GM12801 (cell line): ENCODE measurements around the gene KCNQ1OT1.

Experiments used
- CTCF ChIP-seq: IDR thresholded peaks from one replicate; pipeline ENCODE4 v1.5.1; 2011; ENCODE audit warnings: control low read depth; ENCODE audit not compliant: insufficient read length; ENCODE audit errors: extremely low read depth

KCNQ1OT1 gene

GRCh38 chr11:2688381-2689231, 11.2 kb downstream of the KCNQ1OT1 start:
- no peak for TF ChIP-seq CTCF

GRCh38 chr11:2687782-2688191, 12.0 kb downstream of the KCNQ1OT1 start:
- no peak for TF ChIP-seq CTCF

GRCh38 chr11:2687223-2687530, 12.6 kb downstream of the KCNQ1OT1 start:
- no peak for TF ChIP-seq CTCF

GRCh38 chr11:2686360-2687222, 13.2 kb downstream of the KCNQ1OT1 start:
- TF ChIP-seq CTCF: no peak

GRCh38 chr11:2685566-2686359, 14.0 kb downstream of the KCNQ1OT1 start:
- no peak for TF ChIP-seq CTCF

GRCh38 chr11:2685051-2685450, 14.7 kb downstream of the KCNQ1OT1 start:
- TF ChIP-seq CTCF: no peak

GRCh38 chr11:2684581-2684980, 15.2 kb downstream of the KCNQ1OT1 start:
- no peak for TF ChIP-seq CTCF
